ENCODE results near the gene GRIA1.
"Not testable (repeated sequence)": the region's sequence is repeated elsewhere in the genome, so short reads cannot be mapped to it uniquely, and the experiment has no call there.

The GRIA1 gene

GRCh38 chr5:153714798-153715197 lies 224.3 kb downstream of the GRIA1 start:
- DNase-seq (ENCODE audit: low read depth in 2 of 3, low spot score in 2 of 3): no peak

DNA sequence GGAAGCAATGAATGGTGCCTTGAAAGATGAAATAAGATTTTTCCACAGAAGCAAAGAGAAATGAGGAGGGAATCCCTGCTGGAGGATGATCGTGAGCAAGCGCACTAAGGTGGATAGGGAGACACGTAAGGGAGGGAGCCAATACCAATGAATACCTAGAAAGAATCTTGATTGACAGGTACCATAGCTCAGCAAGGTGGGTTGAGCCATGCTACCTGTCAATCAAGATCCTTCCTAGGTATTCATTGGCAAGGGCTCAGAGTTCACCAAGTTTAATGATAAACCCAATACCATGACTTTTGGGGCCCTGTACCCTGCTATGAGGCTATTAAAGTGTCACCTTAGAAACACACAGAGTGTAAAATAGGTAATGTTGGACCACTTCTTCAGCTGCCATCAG lies 226.8 kb downstream of the GRIA1 start:
- no peak for DNase-seq (ENCODE audit: low read depth in 2 of 3, low spot score in 2 of 3)

GRCh38 chr5:153718713-153719112 lies 228.2 kb downstream of the GRIA1 start:
- no peak for DNase-seq (ENCODE audit: low read depth in 2 of 3, low spot score in 2 of 3)

GRCh38 chr5:153719324-153719723 lies 228.9 kb downstream of the GRIA1 start:
- no peak for DNase-seq (ENCODE audit: low read depth in 2 of 3, low spot score in 2 of 3)

DNA sequence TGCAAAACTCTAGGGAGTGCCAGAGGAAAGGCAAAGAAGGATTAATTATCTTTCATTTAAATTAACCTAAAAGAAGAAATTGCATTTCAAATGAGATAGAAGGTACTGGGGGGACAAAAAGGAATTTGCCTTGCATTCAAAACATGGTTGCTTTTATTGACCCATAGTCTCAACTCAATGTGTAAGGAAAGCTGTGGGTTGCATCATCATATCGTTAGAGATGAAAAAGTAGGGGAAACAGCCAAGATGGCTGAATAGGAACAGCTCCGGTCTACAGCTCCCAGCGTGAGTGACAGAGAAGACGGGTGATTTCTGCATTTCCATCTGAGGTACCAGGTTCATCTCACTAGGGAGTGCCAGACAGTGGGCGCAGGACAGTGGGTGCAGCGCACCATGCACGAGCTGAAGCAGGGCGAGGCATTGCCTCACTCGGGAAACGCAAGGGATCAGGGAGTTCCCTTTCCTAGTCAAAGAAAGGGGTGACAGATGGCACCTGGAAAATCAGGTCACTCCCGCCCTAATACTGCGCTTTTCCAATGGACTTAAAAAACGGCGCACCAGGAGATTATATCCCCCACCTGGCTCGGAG lies 232.6 kb downstream of the GRIA1 start:
- DNase-seq (ENCODE audit: low read depth in 2 of 3, low spot score in 2 of 3): not testable (repeated sequence)

DNA sequence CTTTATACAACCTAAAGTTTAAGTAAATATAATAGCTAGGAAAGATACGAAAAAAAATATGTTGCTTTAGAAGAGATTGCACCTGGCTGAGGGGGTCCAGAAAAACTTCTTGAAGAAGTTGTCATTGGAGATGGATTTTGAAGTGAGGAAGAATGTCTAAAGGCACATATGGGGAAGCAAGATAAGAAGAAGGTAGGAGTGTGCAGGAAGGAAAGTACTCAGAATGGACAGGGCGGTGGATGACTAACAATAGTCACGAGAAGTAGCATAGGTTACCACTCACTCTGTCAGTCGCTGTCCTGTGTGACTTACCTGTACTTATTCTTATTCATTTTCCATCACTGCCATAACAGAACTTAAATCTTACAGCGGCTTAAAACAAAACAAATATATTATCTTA lies 251.6 kb downstream of the GRIA1 start:
- DNase-seq (ENCODE audit: low read depth in 2 of 3, low spot score in 2 of 3): no peak

GRCh38 chr5:153744751-153745150 lies 254.3 kb downstream of the GRIA1 start:
- no peak for DNase-seq (ENCODE audit: low read depth in 2 of 3, low spot score in 2 of 3)

- no peak for DNase-seq (ENCODE audit: low read depth in 2 of 3, low spot score in 2 of 3)
Observed at GRCh38 chr5:153745778-153746395, 255.4 kb downstream of the GRIA1 start.

GRCh38 chr5:153746440-153746839 lies 256.0 kb downstream of the GRIA1 start:
- no peak for DNase-seq (ENCODE audit: low read depth in 2 of 3, low spot score in 2 of 3)

DNA sequence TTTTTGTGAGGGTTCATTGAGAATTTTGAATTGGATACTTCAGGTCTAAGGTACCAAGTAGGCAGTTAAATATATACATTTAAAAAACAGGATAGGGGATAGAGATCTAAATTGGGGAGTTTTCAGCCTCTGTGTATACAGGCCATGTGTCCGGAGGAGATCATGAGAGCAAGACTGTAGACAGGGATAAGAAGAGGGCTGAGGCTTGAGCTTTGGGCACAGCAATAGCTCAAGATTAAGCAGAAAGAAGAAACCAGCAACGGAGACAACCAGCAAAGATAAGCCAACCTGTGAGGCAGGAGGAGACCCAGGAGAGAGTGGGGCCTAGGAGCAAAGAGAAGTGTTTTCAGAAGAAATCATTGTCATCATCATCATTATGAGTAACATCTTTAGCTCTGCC lies 258.4 kb downstream of the GRIA1 start:
- no peak for DNase-seq (ENCODE audit: low read depth in 2 of 3, low spot score in 2 of 3)

GRCh38 chr5:153749960-153750359 lies 259.5 kb downstream of the GRIA1 start:
- no peak for DNase-seq (ENCODE audit: low read depth in 2 of 3, low spot score in 2 of 3)

GRCh38 chr5:153751251-153751650 lies 260.8 kb downstream of the GRIA1 start:
- DNase-seq (ENCODE audit: low read depth in 2 of 3, low spot score in 2 of 3): no peak

GRCh38 chr5:153752890-153753289 lies 262.4 kb downstream of the GRIA1 start:
- DNase-seq (ENCODE audit: low read depth in 2 of 3, low spot score in 2 of 3): no peak

DNA sequence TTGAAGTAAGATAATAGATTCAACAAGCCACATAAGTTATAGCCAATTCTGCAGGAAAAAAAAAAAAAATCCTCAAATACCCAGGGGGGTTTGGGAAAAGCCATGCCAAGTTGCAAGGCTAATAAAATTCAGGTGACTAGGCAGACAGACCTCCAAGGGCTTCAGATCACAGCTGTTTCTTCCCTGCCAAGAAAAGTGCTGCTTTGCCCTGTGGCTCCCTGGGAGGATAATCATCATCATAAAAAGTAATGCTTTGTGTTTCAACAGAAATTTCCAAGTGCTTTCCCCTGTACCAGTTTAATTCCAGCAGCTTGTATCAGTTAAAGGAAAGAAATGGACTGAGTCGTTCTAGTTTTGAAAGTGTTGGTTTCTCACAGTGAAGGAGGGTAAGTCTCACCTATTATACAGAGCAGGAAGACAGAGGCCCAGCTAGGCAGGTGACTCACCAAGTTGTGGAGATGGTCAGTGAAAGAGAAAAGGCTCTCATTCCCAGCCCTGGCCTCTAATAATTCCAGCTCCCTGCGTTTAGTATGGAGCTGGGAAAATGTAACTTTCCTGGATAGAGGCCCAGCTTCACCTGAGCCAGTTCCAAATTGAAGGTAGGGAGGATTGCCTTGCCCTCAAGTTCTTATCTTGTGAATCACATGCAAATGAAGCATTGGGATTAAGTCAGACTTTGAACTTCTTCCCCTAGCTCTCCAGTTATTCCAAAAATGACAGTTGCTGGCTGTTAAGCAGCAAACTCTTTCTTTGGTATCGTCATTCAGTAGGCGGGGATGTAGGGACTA lies 263.4 kb downstream of the GRIA1 start:
- no peak for DNase-seq (ENCODE audit: low read depth in 2 of 3, low spot score in 2 of 3)

GRCh38 chr5:153755913-153756500 lies 265.5 kb downstream of the GRIA1 start:
- no peak for DNase-seq (ENCODE audit: low read depth in 2 of 3, low spot score in 2 of 3)

GRCh38 chr5:153756540-153756939 lies 266.1 kb downstream of the GRIA1 start:
- DNase-seq (ENCODE audit: low read depth in 2 of 3, low spot score in 2 of 3): no peak

DNA sequence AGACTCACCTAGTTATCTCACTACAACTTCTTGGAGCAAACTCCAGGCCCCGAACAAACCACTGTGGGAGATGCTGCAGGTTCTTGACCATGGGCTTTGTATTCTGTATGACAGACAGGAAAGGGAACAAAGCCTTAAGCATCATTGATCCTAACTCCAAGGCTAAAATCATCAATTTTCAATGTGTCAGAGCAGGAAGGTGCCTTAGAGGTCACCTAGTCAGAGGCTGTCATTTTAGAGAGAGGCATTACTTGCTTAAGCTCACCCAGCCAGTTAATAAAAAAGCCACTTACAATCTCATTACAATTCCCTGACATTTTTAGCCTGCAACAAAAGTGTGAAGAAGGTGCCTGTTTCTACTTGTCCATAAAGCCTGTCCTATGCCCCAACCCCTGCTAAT lies 275.5 kb downstream of the GRIA1 start:
- no peak for DNase-seq (ENCODE audit: low read depth in 2 of 3, low spot score in 2 of 3)

DNA sequence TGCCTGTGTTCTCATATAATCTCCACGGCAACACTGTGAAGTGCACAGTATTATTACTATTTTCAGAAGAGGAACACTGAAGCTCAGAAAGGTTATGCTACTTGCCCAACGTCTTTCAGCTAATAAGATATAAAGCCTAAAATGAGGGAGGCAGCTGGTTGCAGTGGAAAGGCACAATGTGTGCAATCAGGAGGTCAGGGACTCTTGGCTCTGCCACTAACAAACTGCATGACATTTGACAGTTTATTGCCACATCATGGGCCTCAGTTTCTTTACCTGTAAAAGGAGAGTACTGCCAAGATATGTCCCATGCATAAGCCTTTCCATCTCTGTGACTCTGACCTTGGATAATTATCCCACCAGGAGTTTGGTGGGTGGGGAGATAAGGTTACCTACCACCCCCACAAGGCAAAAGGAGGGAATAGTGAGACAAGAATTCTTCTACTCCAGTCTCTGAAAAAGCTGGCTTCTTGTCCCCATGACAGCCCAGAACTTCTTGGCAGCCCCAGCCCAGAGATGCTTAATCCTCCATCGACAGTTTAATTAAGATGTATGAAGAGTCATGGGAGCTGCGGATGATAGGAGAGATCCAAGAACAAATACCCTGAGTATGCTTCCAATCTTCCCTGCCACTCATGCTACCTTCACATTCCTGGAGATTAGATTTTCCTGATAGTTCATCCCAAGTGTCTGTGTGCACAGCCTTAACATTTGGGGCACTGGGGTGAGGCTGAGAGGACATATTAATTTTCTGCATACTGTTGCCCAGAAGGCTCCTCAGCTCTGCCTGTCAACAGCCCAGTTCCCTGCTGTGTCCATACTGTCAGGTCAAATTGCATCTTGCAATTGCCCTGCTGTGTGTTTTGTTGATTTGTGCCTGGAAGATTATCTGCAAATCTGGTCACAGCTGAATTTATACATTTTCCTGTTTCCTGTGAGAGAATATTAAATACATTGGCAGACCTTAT lies 277.0 kb downstream of the GRIA1 start:
- DNase-seq (ENCODE audit: low read depth in 2 of 3, low spot score in 2 of 3): no peak

DNA sequence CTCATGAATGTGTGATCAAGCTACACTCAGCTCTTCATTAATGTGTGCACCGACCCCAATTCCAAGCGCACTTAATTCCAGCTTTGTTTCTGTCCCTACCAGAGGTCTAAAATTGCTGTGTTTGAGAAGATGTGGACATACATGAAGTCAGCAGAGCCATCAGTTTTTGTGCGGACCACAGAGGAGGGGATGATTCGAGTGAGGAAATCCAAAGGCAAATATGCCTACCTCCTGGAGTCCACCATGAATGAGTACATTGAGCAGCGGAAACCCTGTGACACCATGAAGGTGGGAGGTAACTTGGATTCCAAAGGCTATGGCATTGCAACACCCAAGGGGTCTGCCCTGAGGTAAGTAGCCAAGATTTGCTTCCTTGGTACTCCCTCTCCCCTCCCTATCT lies 279.6 kb downstream of the GRIA1 start:
- no peak for DNase-seq (ENCODE audit: low read depth in 2 of 3, low spot score in 2 of 3)

- no peak for DNase-seq (ENCODE audit: low read depth in 2 of 3, low spot score in 2 of 3)
Observed at GRCh38 chr5:153774686-153775085, 284.2 kb downstream of the GRIA1 start.

DNA sequence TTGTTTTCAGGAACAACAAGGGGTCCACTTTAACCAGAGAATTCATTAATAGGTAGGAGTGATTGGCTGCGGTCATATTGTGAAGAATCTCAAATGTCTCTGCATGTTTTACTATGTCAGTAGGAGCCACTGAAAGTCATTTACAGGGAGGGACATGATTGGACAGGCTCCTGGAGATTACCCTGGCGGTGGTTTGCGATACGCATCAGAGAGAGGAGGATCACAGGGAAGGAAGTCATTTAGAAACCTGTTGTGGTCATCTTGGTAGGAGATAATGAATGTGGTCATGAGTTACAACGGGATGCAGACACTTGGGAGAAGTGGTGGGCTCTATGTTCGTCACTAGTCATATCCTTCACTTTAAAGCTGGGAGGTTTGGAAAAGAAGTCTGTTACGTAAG lies 285.5 kb downstream of the GRIA1 start:
- DNase-seq (ENCODE audit: low read depth in 2 of 3, low spot score in 2 of 3): no peak
